SK-N-SH (cell line): ENCODE results near the gene EXOC2. TPM values are rescaled to one million over a fixed set of nuclear protein-coding genes. Genes with fewer than 3 reads are reported as not detected.

Experiments used
- CTCF ChIA-PET: fragments of 300-600, 350-600 bp; formaldehyde crosslinking; extraction: SDS; loops from one replicate; lab custom pipeline; 2021; lab: Yijun Ruan, JAX
- POLR2A ChIA-PET: fragments of 350-600 bp; sonication (Branson Sonifier 250); formaldehyde crosslinking; extraction: SDS; loops from one replicate; lab custom pipeline; 2020; ENCODE audit warnings: antibody characterized with exemption, inconsistent platforms; lab: Yijun Ruan, JAX
- DNase-seq: peaks from one replicate; pipeline ENCODE4 v3.0.0; 2012
- H2AFZ ChIP-seq: fragments of 200-600 bp; sonication (generic); 2 replicates; pipeline ENCODE4 v1.8.1; 2016; ENCODE audit warnings: antibody characterized with exemption, mild to moderate bottlenecking, low read depth
- H3F3A ChIP-seq: fragments of 200-600 bp; sonication (generic); replicated peaks from 2 replicates; pipeline ENCODE3; 2016; ENCODE audit warnings: antibody characterized with exemption, mild to moderate bottlenecking; ENCODE audit not compliant: insufficient read depth
- H3K27ac ChIP-seq, 2 experiments: fragments of 200-500 bp in 1 of 2; fragments of 200-600 bp in 1 of 2; sonication (Bioruptor generic) in 1 of 2; sonication (generic), shearing (Covaris generic) in 1 of 2; 2 replicates each; pipeline versions ENCODE4 v1.5.1 to v1.6.1; 2014 to 2016; ENCODE audit warnings: low read depth in 2 of 2, inconsistent platforms in 1 of 2, low read length in 1 of 2, mild to moderate bottlenecking in 1 of 2, mixed read lengths in 1 of 2
- H3K27me3 ChIP-seq: fragments of 200-600 bp; sonication (generic), shearing (Covaris generic); 2 replicates; pipeline ENCODE4 v1.6.1; 2016; ENCODE audit warnings: mixed run types; ENCODE audit not compliant: insufficient read depth
- H3K36me3 ChIP-seq, 2 experiments: fragments of 200-500 bp in 1 of 2; fragments of 200-600 bp in 1 of 2; sonication (Bioruptor generic) in 1 of 2; sonication (generic) in 1 of 2; replicated peaks in 1 of 2; 2 replicates each; pipeline versions ENCODE3 to v1.5.1; 2014 to 2016; ENCODE audit warnings: low read length in 1 of 2, mild to moderate bottlenecking in 1 of 2; ENCODE audit not compliant: insufficient read depth in 2 of 2, control insufficient read depth in 1 of 2
- H3K4me1 ChIP-seq, 2 experiments: fragments of 200-500 bp in 1 of 2; fragments of 200-600 bp in 1 of 2; sonication (Bioruptor generic) in 1 of 2; sonication (generic), shearing (Covaris generic) in 1 of 2; 2 replicates each; pipeline versions ENCODE4 v1.5.1 to v1.6.1; 2014 to 2016; ENCODE audit warnings: low read depth in 1 of 2, low read length in 1 of 2, mixed run types in 1 of 2; ENCODE audit not compliant: insufficient read depth in 2 of 2, control insufficient read depth in 1 of 2
- H3K4me2 ChIP-seq: fragments of 200-600 bp; sonication (generic), shearing (Covaris generic); 2 replicates; pipeline ENCODE4 v1.6.1; 2017; ENCODE audit warnings: mixed run types
- H3K4me3 ChIP-seq, 2 experiments: fragments of 200-500 bp in 1 of 2; fragments of 200-600 bp in 1 of 2; sonication (Bioruptor generic) in 1 of 2; sonication (generic), shearing (Covaris generic) in 1 of 2; 2 replicates each; pipeline versions ENCODE4 v1.5.1 to v1.8.1; 2014 to 2016; ENCODE audit warnings: low read depth in 2 of 2, inconsistent platforms in 1 of 2, low read length in 1 of 2, mild to moderate bottlenecking in 1 of 2, mixed read lengths in 1 of 2, moderate library complexity in 1 of 2
- H3K79me2 ChIP-seq: fragments of 200-600 bp; sonication (generic); 2 replicates; pipeline ENCODE4 v1.8.1; 2017; ENCODE audit warnings: mild to moderate bottlenecking; ENCODE audit not compliant: insufficient read depth
- H3K9ac ChIP-seq: fragments of 200-600 bp; sonication (generic); 2 replicates; pipeline ENCODE4 v1.6.1; 2017; ENCODE audit warnings: mixed run types
- H3K9me2 ChIP-seq: fragments of 200-600 bp; sonication (generic); 2 replicates; pipeline ENCODE4 v1.6.1; 2017; ENCODE audit warnings: mixed run types
- H3K9me3 ChIP-seq: fragments of 200-600 bp; sonication (generic); 2 replicates; pipeline ENCODE4 v1.6.1; 2017; ENCODE audit warnings: mixed run types, mild to moderate bottlenecking, moderate library complexity
- H4K20me1 ChIP-seq: fragments of 200-600 bp; sonication (generic); 2 replicates; pipeline ENCODE4 v1.6.1; 2017; ENCODE audit warnings: mild to moderate bottlenecking, mixed run types; ENCODE audit not compliant: insufficient read depth
- CHD2 ChIP-seq: fragments of 150-350 bp; IDR thresholded peaks from 2 replicates; pipeline ENCODE4 v1.6.1; 2018; ENCODE audit warnings: low read length; ENCODE audit not compliant: partially characterized antibody
- CTCF ChIP-seq: fragments of 200-600 bp; sonication (generic); IDR thresholded peaks from 2 replicates; pipeline ENCODE4 v1.6.1; 2017; ENCODE audit warnings: antibody characterized with exemption, mild to moderate bottlenecking, moderate library complexity
- EP300 ChIP-seq, 2 experiments: IDR thresholded peaks; 2 replicates each; pipeline versions ENCODE4 v1.4.0 to v1.6.1; 2012; ENCODE audit warnings: borderline replicate concordance in 1 of 2, low read depth in 1 of 2, low read length in 1 of 2
- FOSL2 ChIP-seq: IDR thresholded peaks from 2 replicates; pipeline ENCODE4 v1.4.0; 2012; ENCODE audit warnings: low read depth, mild to moderate bottlenecking, moderate library complexity, borderline replicate concordance
- FOXJ3 ChIP-seq: sonication (generic); formaldehyde crosslinking; IDR thresholded peaks from 2 replicates; pipeline ENCODE4 v1.5.1; 2020; ENCODE audit warnings: mild to moderate bottlenecking, missing genetic modification reagents
- FOXM1 ChIP-seq: IDR thresholded peaks from 2 replicates; pipeline ENCODE4 v1.4.0; 2012; ENCODE audit warnings: low read depth, mild to moderate bottlenecking
- GABPA ChIP-seq: IDR thresholded peaks from 2 replicates; pipeline ENCODE4 v1.4.0; 2012; ENCODE audit warnings: low read depth, mild to moderate bottlenecking
- GATA2 ChIP-seq: sonication (generic); formaldehyde crosslinking; IDR thresholded peaks from 2 replicates; pipeline ENCODE4 v1.5.0; 2020; ENCODE audit warnings: mild to moderate bottlenecking, missing genetic modification reagents
- JUND ChIP-seq: IDR thresholded peaks from 2 replicates; pipeline ENCODE4 v1.4.0; 2012
- MXI1 ChIP-seq: IDR thresholded peaks from 2 replicates; pipeline ENCODE4 v1.6.1; 2012; ENCODE audit warnings: mild to moderate bottlenecking, low read depth, low read length, improper control_type of control experiment
- NFIC ChIP-seq: IDR thresholded peaks from 2 replicates; pipeline ENCODE4 v1.4.0; 2012; ENCODE audit warnings: borderline replicate concordance
- NRF1 ChIP-seq: IDR thresholded peaks from 2 replicates; pipeline ENCODE4 v1.6.1; 2012; ENCODE audit warnings: low read depth, mild to moderate bottlenecking, low read length
- PBX3 ChIP-seq: IDR thresholded peaks from 2 replicates; pipeline ENCODE4; 2012
- POLR2AphosphoS5 ChIP-seq: IDR thresholded peaks from 2 replicates; pipeline ENCODE4 v1.6.1; 2012; ENCODE audit warnings: low read depth, low read length
- RXRA ChIP-seq: IDR thresholded peaks from 2 replicates; pipeline ENCODE4 v1.4.0; 2012; ENCODE audit warnings: low read depth, mild to moderate bottlenecking, borderline replicate concordance
- SIN3A ChIP-seq: IDR thresholded peaks from 2 replicates; pipeline ENCODE4 v1.6.1; 2012; ENCODE audit warnings: low read depth, mild to moderate bottlenecking, low read length, moderate library complexity, borderline replicate concordance
- SMC3 ChIP-seq: IDR thresholded peaks from 2 replicates; pipeline ENCODE4 v1.6.1; 2012; ENCODE audit warnings: low read depth, low read length, improper control_type of control experiment
- TAF1 ChIP-seq: IDR thresholded peaks from 2 replicates; pipeline ENCODE4 v1.6.1; 2012; ENCODE audit warnings: low read depth, mild to moderate bottlenecking, low read length, moderate library complexity, borderline replicate concordance
- TCF12 ChIP-seq: IDR thresholded peaks from 2 replicates; pipeline ENCODE4 v1.4.0; 2012
- USF2 ChIP-seq: fragments of 150-350 bp; IDR thresholded peaks from 2 replicates; pipeline ENCODE4 v1.6.1; 2017; ENCODE audit warnings: antibody characterized with exemption, low read length, low read depth, borderline replicate concordance
- YY1 ChIP-seq: IDR thresholded peaks from 2 replicates; pipeline ENCODE4 v1.4.0; 2012; ENCODE audit warnings: low read depth, mild to moderate bottlenecking
- ZBTB33 ChIP-seq: IDR thresholded peaks from 2 replicates; pipeline ENCODE4 v1.4.0; 2012; ENCODE audit warnings: low read depth, borderline replicate concordance
- WGBS: methylation state at CpG from one replicate; pipeline ENCODE4 v1.1.6; 2017; ENCODE audit warnings: low lambda C conversion rate; 5-methylcytosine and 5-hydroxymethylcytosine counted together
- polyA plus RNA-seq, 3 experiments: library from polyadenylated mRNA; depleted of rRNA; stranded (reverse); fragments of >200 nt; gene quantifications; 2 replicates each; pipeline ENCODE4 v1.2.3, GENCODE V29; 2012

EXOC2 gene
- polyA plus RNA-seq, 1 of the 3 experiments (the other 2 are of a cell fraction) = 10.6 TPM

DNA sequence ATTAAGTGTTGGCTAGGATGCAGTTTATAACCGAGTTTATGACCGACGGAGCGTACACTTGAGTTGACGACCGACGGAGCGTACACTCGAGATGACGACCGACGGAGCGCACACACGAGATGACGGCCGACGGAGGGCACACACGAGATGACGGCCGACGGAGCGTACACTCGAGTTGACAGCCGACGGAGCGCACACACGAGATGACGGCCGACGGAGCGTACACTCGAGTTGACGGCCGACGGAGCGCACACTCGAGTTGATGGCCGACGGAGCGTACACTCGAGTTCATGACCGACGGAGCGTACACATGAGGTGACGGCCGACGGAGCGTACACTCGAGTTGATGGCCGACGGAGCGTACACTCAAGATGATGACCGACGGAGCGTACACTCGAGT lies 155.8 kb downstream of the EXOC2 start:
- Histone ChIP-seq H3K9me3 (peaks cover 13% of the 10 kb centered on the region; the same call in 1 of the 2 replicates), H3K4me3 (no peak overlapping the region), H3K27me3 (no peaks in the 10 kb centered on the region), H3K27ac (no peak overlapping the region), H4K20me1 (no peaks in the 10 kb centered on the region), H3K79me2 (no peaks in the 10 kb centered on the region), H3K4me1 (no peaks in the 10 kb centered on the region), H3F3A (no peaks in the 10 kb centered on the region), H3K4me2 (no peak overlapping the region), H3K9me2 (no peaks in the 10 kb centered on the region), H2AFZ (no peak overlapping the region), H3K9ac (no peak overlapping the region), H3K36me3 (peaks cover 23 to 29% of the 10 kb centered on the region in 2 experiments)
- TF ChIP-seq EP300 (IDR thresholded peaks at IDR 0.05; ENCODE audit: borderline replicate concordance in 1 of 2, low read depth in 1 of 2, low read length in 1 of 2) (no peak), CTCF (no peak), PBX3 (no peak), JUND (no peak), SMC3 (no peak), SIN3A (no peak), TCF12 (no peak), CHD2 (no peak), RXRA (no peak), ZBTB33 (no peak), TAF1 (no peak), YY1 (no peak), MXI1 (no peak), GABPA (no peak)
- POLR2A ChIA-PET = no interaction called here
- WGBS = 97% methylated on average over 56 of the region's 56 CpGs
- CTCF ChIA-PET = no interaction called here
- DNase-seq = no peak

GRCh38 chr6:530425-530824 lies 162.5 kb downstream of the EXOC2 start:
- H3K27ac ChIP-seq = no peak overlapping the region
- peaks cover 4 to 15% of the 10 kb centered on the region in 2 experiments for H3K36me3 ChIP-seq
- no peak for DNase-seq
- no peaks in the 10 kb centered on the region for H3K79me2 ChIP-seq
- H3K27me3 ChIP-seq = no peaks in the 10 kb centered on the region
- H3F3A ChIP-seq = no peaks in the 10 kb centered on the region
- no peak overlapping the region for H3K4me3 ChIP-seq
- H3K9me3 ChIP-seq = no peaks in the 10 kb centered on the region
- H4K20me1 ChIP-seq = no peaks in the 10 kb centered on the region
- no peak overlapping the region for H3K9ac ChIP-seq
- H2AFZ ChIP-seq = no peak overlapping the region
- no peak overlapping the region for H3K4me2 ChIP-seq
- H3K9me2 ChIP-seq = no peaks in the 10 kb centered on the region
- ChIA-PET CTCF (no interaction called here), POLR2A (no interaction called here)
- WGBS = 94% methylated on average over 9 of the region's 9 CpGs
- no peaks in the 10 kb centered on the region; a peak in 1 of 4 replicates for H3K4me1 ChIP-seq
- TF ChIP-seq GATA2 (CRISPR knock-in tag) (no peak), POLR2AphosphoS5 (no peak), JUND (no peak), NRF1 (no peak), USF2 (no peak), NFIC (no peak), CTCF (no peak), FOSL2 (no peak), FOXJ3 (CRISPR knock-in tag) (no peak), FOXM1 (no peak)
